Measurements from ENCODE around the gene RSBN1L. TPM values are rescaled to one million over a fixed set of nuclear protein-coding genes. Genes with fewer than 3 reads are reported as not detected.

The RSBN1L gene
- total RNA-seq, 2 experiments from 2014 or later = 21.7 to 21.8 TPM

DNA sequence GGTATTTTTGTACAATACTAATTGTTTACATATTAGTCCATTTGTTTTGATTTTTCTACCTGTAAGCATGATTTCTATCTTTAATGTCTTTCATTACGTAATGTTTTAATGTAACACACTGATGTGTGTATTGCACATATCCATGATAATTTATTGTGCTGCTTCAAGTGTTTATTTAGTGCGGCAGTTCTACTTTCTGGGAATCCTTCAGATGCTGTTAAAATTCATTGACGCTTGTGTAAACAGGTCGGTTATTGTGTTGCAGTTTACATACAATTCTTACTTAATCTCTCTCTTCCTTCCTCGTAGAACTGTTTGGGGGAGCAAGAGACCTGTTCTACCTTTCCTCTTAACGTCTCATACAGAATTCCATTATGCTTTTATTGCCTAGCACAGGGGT is 95.1 kb downstream of the RSBN1L start:
- no peaks in the 10 kb centered on the region for H3K27me3 Mint-ChIP-seq
- peaks cover 8% of the 10 kb centered on the region for H3K4me1 Mint-ChIP-seq
- peaks cover 11% of the 10 kb centered on the region for H3K36me3 Mint-ChIP-seq

DNA sequence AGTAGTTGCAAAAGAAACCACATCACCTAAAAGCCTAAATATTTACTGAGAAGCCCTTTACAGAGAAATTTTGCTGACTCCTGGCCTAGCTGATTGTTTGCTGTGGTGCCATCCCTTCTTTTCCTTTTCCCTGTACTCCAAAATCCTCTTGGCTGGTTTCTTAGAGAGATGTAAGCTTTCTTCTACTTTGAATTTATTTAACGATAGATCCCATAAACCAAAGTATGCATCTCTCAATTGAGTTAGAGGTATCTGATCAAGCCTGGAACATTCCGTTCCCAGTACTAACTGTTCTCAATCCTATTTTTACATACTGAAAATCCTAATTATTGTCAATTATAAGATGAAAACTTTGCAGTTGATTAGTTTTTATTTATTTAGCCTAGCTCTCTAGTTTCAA is 95.7 kb downstream of the RSBN1L start:
- no peak overlapping the region for H3K27ac Mint-ChIP-seq
- DNase-seq = no peak
- H3K4me1 Mint-ChIP-seq = peaks cover 14% of the 10 kb centered on the region
- H3K27me3 Mint-ChIP-seq = no peaks in the 10 kb centered on the region
- H3K4me3 Mint-ChIP-seq = no peak overlapping the region
- H3K36me3 Mint-ChIP-seq = peaks cover 15% of the 10 kb centered on the region
- no peaks in the 10 kb centered on the region for H3K9me3 Mint-ChIP-seq

More for the DNA sequence above, 95.1 kb downstream of the RSBN1L start:
- no peak for DNase-seq
- Mint-ChIP-seq H3K9me3 (no peaks in the 10 kb centered on the region), H3K27ac (no peak overlapping the region), H3K4me3 (no peak overlapping the region)

DNA sequence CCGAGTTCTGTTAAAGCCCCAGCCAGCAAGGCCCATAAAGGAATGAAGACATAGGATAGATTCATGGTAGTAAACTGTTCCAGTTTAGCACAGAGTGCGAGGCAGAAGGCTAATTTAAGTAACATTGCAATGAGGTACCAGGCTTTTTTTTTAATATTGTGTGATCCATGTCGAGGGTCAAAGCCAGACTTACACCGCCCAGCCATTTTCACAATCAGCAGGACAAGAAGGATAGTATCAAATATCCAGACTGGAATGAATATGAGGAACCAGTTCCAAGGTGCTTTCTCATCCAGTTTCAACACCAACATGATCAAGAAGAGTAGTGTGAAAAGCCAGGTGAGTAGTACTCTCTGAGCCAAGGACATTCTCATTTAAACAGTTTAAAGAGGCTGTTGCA is 97.7 kb downstream of the RSBN1L start:
- Mint-ChIP-seq H3K4me1 (peaks cover 22% of the 10 kb centered on the region), H3K9me3 (no peaks in the 10 kb centered on the region), H3K27me3 (no peaks in the 10 kb centered on the region), H3K4me3 (no peak overlapping the region), H3K27ac (no peak overlapping the region), H3K36me3 (peaks cover 18% of the 10 kb centered on the region)
- DNase-seq = no peak

DNA sequence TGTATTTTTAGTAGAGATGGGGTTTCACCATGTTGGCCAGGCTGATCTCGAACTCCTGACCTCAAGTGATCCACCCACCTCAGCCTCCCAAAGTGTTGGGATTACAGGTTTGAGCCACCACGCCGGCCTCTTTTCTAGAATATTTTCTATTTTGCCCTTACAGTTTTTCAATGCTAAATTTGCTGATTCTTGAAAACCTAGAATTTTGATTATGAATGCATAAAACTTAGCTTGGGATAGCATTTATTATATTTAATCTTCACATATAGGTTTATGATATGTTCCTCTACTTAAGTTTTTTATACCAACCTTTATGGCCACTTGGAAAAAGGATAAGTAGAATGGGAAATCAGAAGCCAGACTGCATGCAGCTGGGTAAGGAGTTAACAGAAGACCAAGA is 99.8 kb downstream of the RSBN1L start:
- H3K27ac Mint-ChIP-seq = no peak overlapping the region
- DNase-seq = no peak
- peak overlapping the region; percentile 44 for H3K4me3 Mint-ChIP-seq
- peaks cover 39% of the 10 kb centered on the region for H3K4me1 Mint-ChIP-seq
- no peaks in the 10 kb centered on the region for H3K9me3 Mint-ChIP-seq
- peaks cover 25% of the 10 kb centered on the region for H3K36me3 Mint-ChIP-seq
- no peaks in the 10 kb centered on the region for H3K27me3 Mint-ChIP-seq

DNA sequence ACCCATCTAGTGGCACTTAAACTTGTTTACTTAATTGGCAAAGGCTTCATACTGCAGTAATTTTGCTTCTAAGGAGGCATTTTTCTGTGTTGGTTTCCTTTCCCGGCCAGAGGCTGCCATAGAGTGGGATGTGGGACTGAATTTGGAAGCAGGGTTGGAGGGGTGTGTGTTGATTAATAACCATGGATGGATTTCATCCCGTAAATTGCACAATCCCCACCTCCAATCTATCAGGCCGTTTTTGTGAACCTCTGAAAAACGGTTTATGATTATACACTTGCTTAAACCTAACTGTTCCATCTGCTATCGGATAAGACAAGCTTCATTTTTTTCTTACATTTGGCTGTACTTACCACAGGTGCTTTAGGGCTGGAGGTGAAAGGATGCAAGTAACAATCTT is 100.7 kb downstream of the RSBN1L start:
- DNase-seq = no peak
- H3K27ac Mint-ChIP-seq = no peak overlapping the region
- peaks cover 45% of the 10 kb centered on the region for H3K4me1 Mint-ChIP-seq
- H3K36me3 Mint-ChIP-seq = peaks cover 27% of the 10 kb centered on the region
- peak overlapping the region; percentile 94 for H3K4me3 Mint-ChIP-seq
- no peaks in the 10 kb centered on the region for H3K9me3 Mint-ChIP-seq
- H3K27me3 Mint-ChIP-seq = no peaks in the 10 kb centered on the region

DNA sequence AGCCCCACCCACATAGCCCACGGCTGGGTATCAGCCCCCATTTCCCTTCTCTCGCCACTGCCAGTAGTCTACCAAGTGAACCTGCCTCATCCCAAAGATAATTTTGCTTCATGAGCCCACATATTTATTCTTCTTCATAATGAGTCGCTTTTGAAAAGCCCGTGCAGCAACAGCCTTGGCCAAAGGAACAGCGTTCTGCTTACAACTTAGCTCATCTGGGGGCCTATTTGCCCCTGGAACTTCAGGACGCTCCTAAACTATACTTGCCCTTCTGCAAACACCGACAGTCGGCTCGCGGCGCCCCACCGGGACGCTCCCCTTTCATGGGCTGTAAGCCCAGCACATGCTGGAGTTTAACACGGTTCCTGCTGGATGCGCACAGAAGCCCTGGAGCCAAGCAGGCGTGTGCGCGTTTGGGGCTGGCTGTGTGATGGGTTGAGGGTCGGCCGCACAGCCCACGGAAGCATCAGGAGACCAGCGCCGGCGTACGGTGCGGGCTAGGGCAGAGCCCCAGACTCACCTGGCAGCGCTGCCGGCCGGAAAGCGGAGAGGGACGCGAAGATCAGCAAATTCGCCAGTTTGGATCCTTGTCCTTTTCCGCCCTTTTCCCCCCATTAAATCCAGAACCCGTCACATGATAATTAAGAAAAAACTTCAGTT is 101.6 kb downstream of the RSBN1L start:
- Mint-ChIP-seq H3K27ac (peak overlapping the region; percentile 88), H3K36me3 (peaks cover 30% of the 10 kb centered on the region), H3K27me3 (no peaks in the 10 kb centered on the region), H3K9me3 (no peaks in the 10 kb centered on the region), H3K4me1 (peaks cover 51% of the 10 kb centered on the region), H3K4me3 (peak overlapping the region; percentile 94)
- no peak for DNase-seq

DNA sequence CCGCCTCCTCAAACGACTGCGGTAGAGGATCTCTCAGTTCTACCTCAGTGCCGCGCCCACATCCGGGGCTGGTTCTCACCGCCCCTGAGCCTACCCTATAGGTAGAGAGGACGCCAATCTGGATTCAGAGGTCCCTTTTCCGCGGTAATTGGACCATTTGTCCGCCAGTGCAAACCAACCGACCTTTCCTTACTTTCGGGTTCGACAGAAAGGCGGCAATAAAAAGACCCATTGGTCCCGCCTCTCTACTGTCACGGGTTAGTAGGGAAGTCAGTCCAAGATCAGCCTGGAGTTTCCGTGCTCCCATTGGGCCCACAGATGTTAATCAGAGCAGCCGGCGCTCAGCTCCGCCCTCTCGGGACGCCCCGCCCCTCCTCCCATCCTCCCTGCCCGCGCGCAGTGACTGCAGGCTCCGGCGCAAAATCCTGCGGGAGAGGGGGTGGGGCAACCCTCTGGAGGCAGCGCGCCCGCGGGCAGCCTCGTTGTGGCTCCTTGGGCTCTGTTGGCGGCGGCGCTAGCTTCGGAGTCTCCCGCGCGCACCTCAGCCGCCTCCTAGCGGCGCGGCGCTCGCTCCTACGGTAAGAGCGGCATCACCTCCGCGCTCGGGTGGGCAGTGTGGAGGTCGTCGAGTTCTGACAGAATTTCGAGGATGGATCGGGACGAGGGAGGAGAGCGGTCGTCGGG is 102.3 kb downstream of the RSBN1L start, which contains the start of the genes PHTF2 and TMEM60:
PHTF2 (plus strand) TSS at position 380 of the 684 bp plus-strand sequence.
TMEM60 (minus strand) TSS at position 41 of the 684 bp plus-strand sequence. CDS start 4,061 bp downstream, outside the sequence.
- Mint-ChIP-seq H3K27me3 (no peaks in the 10 kb centered on the region), H3K27ac (peak within 1 kb of the TSS; percentile 88), H3K36me3 (peaks cover 36% of the 10 kb centered on the region), H3K4me3 (peak within 1 kb of the TSS; percentile 94), H3K4me1 (peaks cover 58% of the 10 kb centered on the region), H3K9me3 (no peaks in the 10 kb centered on the region)
- peak; percentile 92 for DNase-seq

DNA sequence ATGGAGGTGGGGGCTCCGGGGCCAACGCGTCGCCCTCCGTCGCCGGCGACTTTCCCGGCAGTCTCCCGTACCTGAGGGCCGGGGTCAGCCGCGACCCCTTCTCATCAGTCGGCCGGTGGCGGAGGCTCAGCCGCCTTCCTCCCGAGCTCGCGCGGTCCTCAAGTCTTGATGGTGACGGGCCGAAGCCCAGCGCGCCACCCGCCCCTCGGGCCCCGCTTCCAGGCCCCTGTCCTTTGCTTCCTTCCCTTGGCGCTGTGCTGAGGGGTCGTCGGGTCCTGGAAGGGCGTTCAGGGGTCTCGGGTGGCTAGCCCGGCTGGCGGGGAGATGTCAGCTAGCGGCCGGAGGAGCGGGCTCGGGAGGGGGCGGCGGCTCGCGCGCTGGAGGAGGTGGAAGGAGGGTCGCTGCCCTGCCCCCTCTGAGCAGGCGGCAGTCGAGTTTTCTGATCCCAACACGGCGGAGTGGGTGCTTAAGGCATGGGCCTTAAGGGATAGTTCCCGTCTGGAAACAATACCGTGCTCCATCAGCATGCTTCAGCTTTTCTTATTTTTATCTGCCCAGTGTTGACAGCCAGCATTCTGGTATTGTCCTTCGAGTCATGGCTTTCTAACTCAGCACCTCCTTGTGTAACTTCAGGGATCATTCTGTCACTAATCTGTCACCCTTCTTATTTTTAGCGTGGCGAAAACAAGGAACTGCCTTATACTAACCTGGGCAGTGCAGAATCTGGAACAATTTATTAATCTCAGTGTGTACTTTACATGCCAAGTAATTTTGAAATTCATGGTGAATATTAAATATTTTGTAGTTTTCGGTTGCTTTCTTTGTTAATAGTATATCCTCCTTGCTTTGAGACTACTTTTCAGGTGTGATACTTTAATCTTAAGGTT is 103.1 kb downstream of the RSBN1L start:
- peak; percentile 31 for DNase-seq
- Mint-ChIP-seq H3K4me3 (peak overlapping the region; percentile 94), H3K4me1 (peaks cover 62% of the 10 kb centered on the region), H3K36me3 (peaks cover 35% of the 10 kb centered on the region), H3K27ac (peak overlapping the region; percentile 88), H3K27me3 (no peaks in the 10 kb centered on the region), H3K9me3 (no peaks in the 10 kb centered on the region)

DNA sequence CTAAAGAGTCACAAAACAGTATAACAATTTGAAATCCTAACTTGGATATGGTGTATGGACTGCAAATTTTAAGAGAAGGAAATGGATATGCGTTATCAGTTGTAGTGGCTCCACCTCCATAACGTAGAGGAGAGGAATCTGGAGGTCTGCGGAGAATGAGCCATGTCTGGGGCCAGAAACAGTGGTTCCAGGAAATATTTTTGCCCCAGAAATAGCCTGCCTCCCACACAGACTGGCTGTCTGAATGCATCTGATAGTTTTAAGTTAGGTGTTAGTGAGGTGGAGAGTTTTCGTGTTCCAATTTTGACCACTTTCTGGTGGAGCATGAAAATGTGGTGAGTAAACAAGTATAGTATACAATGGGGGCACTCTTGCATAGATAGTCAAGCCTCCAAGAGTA is 103.9 kb downstream of the RSBN1L start:
- Mint-ChIP-seq H3K27ac (peak overlapping the region; percentile 88), H3K4me1 (peaks cover 64% of the 10 kb centered on the region), H3K27me3 (no peaks in the 10 kb centered on the region), H3K4me3 (peak overlapping the region; percentile 94), H3K9me3 (peaks cover 4% of the 10 kb centered on the region), H3K36me3 (peaks cover 38% of the 10 kb centered on the region)
- no peak for DNase-seq

DNA sequence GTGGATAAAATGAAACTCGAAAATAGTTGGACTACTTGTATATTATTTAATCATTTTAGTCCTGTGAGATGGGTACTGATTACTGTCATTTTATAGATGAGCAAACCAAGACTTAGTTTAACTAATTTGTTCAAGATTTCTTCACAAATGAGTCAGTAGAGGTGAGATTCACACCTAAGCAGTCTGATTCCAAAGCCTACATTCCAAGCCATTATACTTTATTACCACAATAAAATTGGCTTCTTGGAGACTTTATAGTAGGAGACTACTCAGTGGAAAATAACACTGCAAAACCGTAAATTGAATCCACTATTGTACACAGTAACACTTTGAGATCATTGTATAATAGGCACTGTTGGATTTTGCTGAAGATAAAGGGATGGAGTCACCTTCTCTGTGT is 104.5 kb downstream of the RSBN1L start:
- peaks cover 5% of the 10 kb centered on the region for H3K9me3 Mint-ChIP-seq
- no peak for DNase-seq
- H3K27ac Mint-ChIP-seq = no peak overlapping the region
- peaks cover 69% of the 10 kb centered on the region for H3K4me1 Mint-ChIP-seq
- H3K36me3 Mint-ChIP-seq = peaks cover 44% of the 10 kb centered on the region
- H3K4me3 Mint-ChIP-seq = peak overlapping the region; percentile 94
- no peaks in the 10 kb centered on the region for H3K27me3 Mint-ChIP-seq

DNA sequence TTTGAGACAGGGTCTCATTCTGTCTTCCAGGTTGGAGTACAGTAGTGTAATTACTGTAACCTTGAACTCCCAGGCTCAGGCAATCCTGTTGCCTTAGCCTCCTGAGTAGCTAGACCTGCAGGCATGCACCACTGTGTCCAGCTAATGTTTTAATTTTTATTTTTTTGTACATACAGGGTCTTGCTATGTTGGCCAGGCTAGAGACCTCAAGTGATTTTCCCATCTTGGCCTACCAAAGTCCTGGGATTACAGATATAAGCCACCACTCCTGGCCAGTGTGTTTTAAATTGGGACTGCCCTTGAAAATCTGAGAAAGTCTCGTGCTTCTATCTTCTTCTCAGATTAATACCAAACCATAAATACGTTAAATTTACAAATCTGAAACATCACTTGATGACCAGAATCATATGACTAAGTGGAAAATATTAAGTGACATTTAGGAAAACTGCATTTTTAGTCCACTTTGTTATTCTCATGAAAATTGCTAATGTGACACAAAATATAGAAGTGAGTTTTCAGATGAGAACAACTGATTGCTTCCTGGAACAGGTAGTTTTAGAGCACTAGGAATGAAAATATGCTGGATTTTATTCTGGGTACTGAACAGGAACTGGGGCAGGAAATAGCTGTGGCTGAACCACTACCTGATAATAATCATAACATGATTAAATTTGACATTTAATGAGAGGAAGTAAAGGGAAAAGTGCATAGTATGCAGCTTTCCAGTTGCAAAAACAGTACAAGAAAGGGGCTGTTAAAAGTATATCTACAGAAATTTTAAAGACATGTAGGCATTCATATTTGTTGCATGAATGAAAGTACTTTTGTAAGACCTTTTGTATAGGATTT is 106.5 kb downstream of the RSBN1L start:
- peak overlapping the region; percentile 33 for H3K4me3 Mint-ChIP-seq
- H3K9me3 Mint-ChIP-seq = peaks cover 21% of the 10 kb centered on the region
- peaks cover 55% of the 10 kb centered on the region for H3K4me1 Mint-ChIP-seq
- peaks cover 52% of the 10 kb centered on the region for H3K36me3 Mint-ChIP-seq
- no peak for DNase-seq
- no peaks in the 10 kb centered on the region for H3K27me3 Mint-ChIP-seq
- peak overlapping the region; percentile 73 for H3K27ac Mint-ChIP-seq

DNA sequence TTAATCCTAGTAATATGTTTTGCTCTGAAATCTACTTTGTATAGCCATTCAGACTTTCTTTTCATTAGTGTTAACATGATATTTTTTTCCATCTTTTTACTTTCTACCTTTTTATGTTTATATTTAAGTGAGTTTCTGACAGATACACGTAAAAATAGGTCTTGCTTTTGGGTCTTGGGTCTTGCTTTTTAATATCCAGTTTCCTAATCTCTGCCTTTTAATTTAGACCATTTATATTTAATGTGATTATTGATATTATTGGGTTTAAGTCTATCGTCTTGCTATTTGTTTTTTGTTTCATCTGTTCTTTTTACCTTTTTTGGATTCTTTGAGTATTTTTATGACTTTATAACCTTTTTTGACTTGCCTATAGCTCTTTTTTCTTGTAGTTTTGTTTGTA is 110.2 kb downstream of the RSBN1L start:
- DNase-seq = no peak
- peaks cover 30% of the 10 kb centered on the region for H3K9me3 Mint-ChIP-seq
- H3K4me1 Mint-ChIP-seq = peaks cover 43% of the 10 kb centered on the region
- peaks cover 59% of the 10 kb centered on the region for H3K36me3 Mint-ChIP-seq
- no peak overlapping the region for H3K4me3 Mint-ChIP-seq
- H3K27me3 Mint-ChIP-seq = no peaks in the 10 kb centered on the region
- H3K27ac Mint-ChIP-seq = no peak overlapping the region

DNA sequence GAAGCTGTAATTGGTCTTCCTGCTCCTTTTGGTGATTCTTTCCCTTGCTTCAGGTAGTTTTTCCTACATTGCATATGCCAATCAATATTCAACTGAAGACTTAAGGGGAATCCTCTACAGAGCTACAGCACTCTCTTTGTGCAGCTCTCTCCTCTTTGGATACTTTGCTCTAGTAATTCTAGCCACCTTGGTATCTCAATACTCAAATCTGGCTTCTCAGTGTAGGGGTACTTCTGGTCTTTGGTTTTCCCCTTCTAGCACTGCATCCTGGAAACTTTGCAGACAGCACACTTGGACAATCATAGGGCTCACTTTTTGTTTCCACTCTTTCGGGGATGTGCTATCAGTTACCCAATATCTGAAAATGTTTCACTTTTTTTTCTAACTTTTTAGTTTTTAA is 112.3 kb downstream of the RSBN1L start:
- Mint-ChIP-seq H3K36me3 (peaks cover 52% of the 10 kb centered on the region), H3K27ac (no peak overlapping the region), H3K4me3 (no peak overlapping the region)

DNA sequence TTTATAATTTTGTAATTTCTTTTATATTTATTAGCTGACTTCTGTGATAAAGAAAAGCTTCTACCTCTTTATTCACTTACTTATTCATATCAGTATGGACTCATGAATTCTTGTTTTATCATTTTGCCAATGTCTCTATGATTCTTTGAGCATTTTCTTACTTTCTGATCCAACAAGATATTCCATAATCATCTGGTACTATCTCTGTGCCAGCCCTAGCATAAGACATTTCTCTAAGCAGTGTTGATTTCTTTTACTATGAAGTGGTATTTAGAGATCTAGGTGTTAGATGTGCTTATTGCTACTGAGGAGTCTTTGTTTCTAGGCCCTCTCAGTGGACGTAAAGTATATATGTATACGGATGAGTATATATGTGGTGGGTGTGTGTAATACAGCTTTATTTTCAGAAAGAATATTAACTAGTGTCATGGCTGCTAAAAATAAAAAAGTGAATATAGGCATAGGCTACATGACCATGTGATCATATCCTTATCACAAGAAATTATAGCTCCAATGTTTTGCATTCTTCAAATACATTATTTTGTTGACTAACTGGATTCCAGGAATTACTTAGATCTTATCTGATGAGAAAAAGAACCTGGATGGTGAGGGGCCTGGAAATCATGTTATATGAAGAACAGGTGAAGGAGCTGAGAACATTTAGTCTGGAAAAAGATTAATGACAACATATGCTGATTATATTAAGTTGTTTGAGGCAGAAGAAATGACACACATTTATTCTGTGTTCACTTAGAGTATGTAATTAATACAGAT is 115.4 kb downstream of the RSBN1L start:
- Mint-ChIP-seq H3K27ac (no peak overlapping the region), H3K36me3 (peaks cover 38% of the 10 kb centered on the region), H3K27me3 (no peaks in the 10 kb centered on the region), H3K9me3 (peaks cover 26% of the 10 kb centered on the region), H3K4me3 (no peak overlapping the region), H3K4me1 (peaks cover 18% of the 10 kb centered on the region)
- no peak for DNase-seq

More for the DNA sequence above, 112.3 kb downstream of the RSBN1L start:
- DNase-seq = no peak
- H3K27me3 Mint-ChIP-seq = no peaks in the 10 kb centered on the region
- peaks cover 30% of the 10 kb centered on the region for H3K9me3 Mint-ChIP-seq
- peaks cover 35% of the 10 kb centered on the region for H3K4me1 Mint-ChIP-seq
